AG10803 (cell line): Measurements from ENCODE around the gene TMEM163.
"Not testable (repeated sequence)": the region's sequence is repeated elsewhere in the genome, so short reads cannot be mapped to it uniquely, and the experiment has no call there.

Experiments used
- DNase-seq: peaks from one replicate; pipeline ENCODE4 v3.0.0; 2010; ENCODE audit warnings: low read depth
- H3K4me3 ChIP-seq: 2 replicates; pipeline ENCODE4 v1.5.1; 2011; ENCODE audit warnings: mild to moderate bottlenecking, low read length, control low read depth
- CTCF ChIP-seq: conservative IDR thresholded peaks from 2 replicates; pipeline ENCODE4 v1.5.1; 2011; ENCODE audit warnings: mild to moderate bottlenecking, low read length, control low read depth, inconsistent platforms

The TMEM163 gene

GRCh38 chr2:134512734-134513464, 205.9 kb downstream of the TMEM163 start:
- no peak overlapping the region for H3K4me3 ChIP-seq
- DNase-seq: no peak
- no peak for TF ChIP-seq CTCF

GRCh38 chr2:134508391-134508790, 210.4 kb downstream of the TMEM163 start:
- no peak overlapping the region for H3K4me3 ChIP-seq
- TF ChIP-seq CTCF: no peak
- DNase-seq: no peak

DNA sequence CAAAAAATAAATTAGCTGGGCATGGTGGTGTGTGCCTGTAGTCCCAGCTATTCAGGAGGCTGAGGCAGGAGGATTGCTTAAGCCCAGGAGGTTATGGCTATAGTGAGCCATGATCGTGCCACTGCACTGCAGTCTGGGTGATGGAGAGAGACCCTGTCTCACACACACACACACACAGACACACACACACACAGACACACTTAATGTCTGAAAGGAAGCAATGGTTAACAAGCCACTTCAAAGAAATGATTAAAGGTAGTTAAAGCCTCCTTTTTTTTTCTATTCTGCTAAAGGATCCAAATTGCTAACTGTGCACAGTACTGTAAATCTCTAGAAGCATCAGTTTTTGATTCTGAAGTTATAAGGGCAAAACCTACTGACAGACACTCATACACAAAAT, 211.1 kb downstream of the TMEM163 start:
- no peak for DNase-seq
- no peak for TF ChIP-seq CTCF
- H3K4me3 ChIP-seq: no peak overlapping the region

DNA sequence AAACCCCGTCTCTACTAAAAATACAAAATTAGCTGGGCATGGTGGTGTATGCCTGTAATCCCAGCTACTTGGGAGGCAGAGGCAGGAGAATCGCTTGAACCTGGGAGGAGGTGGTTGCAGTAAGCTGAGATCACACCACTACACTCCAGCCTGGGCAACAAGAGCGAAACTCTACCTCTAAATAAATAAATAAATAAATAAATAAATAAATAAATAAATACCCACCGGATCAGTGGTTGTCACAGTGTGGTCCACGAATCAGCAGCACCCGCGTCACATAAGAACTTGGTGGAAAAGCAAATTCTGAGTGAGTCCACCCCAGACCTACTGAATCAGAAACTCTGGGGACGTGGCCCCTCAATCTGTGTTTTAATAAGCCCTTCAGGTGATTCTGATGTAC, 211.6 kb downstream of the TMEM163 start:
- not testable (repeated sequence) for DNase-seq, H3K4me3 ChIP-seq

DNA sequence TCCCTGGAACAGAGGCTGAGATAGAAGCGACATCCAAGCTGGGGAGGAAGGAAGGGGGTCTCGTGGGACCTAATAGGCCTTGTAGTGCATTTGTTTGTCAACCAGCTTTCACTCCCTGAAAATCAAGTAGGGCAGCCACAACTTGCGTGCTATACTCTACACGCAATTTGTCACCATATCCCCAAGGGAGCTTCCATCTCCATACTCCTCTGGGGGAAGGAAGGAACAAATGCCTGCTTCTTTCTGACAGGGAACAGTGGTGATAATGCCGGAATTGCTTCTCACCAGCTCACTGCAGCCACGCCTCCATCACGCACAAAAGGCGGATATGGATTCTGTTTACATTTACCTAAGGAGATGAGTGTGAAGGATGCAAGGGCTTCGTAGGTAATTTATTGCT, 213.4 kb downstream of the TMEM163 start:
- TF ChIP-seq CTCF: no peak
- DNase-seq: no peak
- H3K4me3 ChIP-seq: no peak overlapping the region

- TF ChIP-seq CTCF: no peak
- no peak overlapping the region for H3K4me3 ChIP-seq
- DNase-seq: no peak
Observed at GRCh38 chr2:134504586-134505336, 214.0 kb downstream of the TMEM163 start.

- TF ChIP-seq CTCF: no peak
- H3K4me3 ChIP-seq: no peak overlapping the region
- no peak for DNase-seq
Observed at GRCh38 chr2:134502104-134502503, 216.7 kb downstream of the TMEM163 start.
